Stimulated activated CD8-positive, alpha-beta memory T cell treated with anti-CD3 and anti-CD28 coated beads, Interleukin-12 subunit alpha, Interleukin-12 subunit beta, amount 100 ng/mL, for 24 hours (primary cell): ENCODE data around the gene EVC2.

Source experiments
- DNase-seq: peaks from one replicate; pipeline ENCODE4 v3.0.0-alpha.2; 2020; ENCODE audit errors: extremely low read depth

Gene EVC2

DNA sequence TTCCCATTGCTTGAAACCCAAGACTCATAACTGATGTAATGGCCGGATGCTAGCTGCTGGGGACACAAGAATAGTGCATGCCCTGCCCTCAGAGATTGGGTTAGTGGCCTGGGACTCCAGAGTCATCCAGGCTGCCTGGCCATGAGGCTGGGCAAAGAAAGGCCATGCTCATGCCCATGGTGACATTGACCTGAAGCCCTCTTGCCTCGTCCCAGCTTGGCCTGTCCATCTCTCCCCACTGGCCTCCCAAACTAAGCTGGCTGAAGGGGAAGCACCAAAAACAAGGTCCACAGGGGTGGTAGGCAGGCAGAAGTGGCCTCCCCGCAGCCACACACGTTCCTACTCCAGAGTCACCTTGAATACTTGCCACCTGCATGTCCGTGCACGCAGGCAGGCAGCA lies 141.8 kb downstream of the EVC2 start:
- no peak for DNase-seq

DNA sequence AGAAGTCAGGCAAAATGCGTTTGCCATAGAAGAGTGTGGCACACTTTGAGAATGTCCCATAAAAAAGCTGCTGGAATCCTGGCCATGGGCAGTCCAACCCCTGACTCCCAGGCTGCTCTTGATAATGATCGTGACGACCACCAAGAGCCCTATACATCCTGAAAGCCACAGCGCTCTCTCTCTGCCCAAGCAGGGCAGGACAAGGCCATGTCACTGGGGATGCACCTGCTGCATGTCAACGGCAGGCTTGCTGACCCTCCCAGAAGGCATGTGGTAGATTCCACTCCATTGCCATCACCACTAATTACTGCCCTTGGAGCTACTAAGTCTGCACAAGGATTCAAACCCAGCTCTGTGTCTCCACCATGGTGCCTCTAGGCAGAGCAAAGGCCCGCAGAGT lies 144.5 kb downstream of the EVC2 start:
- DNase-seq = no peak

DNA sequence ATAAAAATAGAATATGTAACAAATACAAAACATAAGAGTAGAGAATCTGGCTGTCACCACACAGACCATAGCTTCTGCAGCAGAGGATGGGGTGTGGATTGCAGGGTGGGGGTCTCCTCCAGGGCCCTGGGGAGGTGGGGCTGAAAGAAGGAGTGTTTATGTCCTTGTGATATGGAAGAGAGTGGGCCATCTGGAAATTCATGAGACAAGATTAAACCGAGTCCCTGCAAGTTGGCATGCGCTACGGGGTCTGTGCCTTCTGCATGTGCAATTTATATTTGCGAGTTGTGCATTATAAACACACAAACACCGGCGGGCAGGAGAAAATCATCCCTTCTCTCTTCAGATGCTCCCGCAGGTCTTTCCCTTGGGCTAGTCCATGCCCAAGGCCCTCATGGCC lies 145.9 kb downstream of the EVC2 start:
- DNase-seq = no peak

DNA sequence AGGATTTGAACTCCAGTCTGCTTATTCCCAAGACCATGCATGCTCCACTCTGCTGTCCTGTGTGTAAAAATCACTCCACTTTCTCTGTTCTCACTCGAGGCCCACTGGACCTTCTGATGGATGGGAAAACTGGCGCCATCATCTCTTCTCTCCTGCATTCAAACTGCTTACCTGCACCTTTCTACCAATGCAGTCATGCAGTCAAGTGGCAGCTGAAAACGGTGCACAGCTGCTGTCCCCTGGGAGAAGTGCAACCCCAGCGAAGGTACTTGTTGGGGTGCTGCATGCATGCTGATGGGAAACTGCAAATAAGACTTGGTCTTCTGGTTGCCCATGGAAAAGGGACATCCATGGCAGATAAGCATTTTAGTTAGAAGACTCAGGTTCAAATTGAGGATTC lies 147.1 kb downstream of the EVC2 start:
- no peak for DNase-seq

DNA sequence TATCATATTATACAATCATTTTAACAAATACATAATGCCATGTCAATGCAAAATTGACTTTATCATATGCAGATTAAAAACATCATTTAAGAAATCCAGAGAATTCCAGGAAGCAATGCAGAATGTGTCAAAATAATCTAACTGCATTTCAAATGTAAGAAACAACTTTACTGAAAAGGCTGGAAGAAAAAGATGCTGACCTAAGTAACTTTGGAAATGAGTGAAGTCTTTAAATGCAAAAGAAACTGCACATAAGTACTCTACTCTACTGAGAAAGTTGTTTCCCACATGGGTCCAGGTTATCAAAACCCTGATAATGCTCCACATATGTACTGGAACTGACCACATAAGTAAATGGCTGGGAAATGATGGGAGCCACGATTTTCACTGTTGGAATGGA lies 149.9 kb downstream of the EVC2 start:
- DNase-seq = no peak

DNA sequence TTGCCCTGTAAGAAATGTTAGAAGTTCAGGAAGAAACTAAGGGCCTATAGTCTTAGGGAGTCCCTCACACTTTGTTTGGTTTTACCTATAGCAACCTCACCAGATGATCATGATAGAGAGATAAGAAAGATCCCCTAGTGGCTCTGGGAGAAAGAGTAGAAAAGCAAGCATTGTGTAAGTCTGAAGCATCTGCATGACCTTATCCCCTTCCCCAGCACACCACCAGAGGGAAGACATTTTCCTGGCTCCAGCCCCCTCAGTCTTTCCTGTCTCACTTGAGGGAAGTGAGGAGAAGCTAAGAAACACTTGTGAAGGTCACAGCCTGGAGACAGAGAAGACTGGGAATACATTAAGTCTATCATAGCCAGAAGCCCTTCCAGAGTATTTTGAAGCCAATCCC lies 154.0 kb downstream of the EVC2 start:
- DNase-seq = no peak

DNA sequence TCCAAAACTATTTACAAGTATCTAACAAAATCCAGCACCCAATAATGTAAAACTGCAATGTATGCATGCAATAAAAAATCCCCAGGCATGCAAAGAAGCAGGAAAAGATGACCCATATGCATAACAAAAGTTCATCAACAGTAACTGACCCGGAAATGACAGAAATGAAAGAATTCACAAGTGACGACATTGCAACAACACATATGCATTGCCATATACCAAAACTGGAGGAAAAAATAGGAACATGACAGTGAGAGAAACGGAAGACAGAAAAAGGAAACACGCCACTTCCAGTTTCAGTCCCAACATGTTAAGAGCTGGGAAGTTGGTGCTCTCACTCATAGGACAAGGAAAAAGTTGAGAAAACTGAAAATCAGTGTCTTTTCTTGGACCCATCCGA lies 154.6 kb downstream of the EVC2 start:
- DNase-seq = no peak

DNA sequence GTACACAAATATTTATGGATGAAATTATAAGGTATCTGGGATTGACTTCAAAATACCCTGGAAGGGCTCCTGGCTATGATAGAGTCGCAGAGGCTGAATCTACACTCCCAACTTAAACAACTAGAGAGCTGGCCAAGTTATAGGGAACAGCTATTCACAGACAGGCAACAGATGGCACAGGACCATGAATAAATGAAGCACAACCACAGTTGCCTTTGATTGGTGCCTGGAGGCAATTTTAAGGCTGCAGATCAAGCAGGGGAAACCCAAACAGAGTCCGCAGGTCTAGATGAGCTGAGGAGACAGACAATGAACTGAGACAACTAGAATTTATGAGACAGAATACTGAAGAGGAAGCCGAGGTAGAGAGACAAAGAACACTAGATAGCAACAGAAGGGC lies 155.9 kb downstream of the EVC2 start:
- DNase-seq = no peak

DNA sequence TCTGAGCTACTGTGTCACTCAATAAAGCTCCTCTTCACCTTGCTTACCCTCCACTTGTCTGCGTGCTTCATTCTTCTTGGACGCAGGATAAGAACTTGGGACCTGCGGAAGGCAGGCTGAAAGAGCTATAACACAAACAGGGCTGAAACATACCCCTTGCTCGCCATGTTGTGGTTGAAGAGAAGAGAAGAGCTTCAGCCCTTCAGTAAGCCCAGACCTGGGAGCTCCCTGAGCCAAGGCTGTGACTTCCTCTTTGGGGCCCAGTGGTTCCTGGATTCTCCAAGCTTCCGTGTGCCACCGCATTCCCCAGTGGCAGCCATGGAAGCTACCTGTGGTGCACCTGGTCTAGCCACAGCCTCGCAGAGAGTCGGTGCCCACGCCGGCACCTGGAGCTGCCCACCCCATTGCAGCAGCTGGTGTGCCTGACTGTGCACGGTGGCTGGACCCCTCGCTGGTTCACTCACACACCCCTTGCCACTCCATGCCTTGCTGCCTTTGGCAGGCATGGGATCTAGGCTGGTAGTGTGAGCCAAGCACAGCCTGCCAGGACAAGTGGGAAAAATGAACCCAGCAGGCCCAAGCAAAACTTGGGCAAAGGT lies 160.6 kb downstream of the EVC2 start:
- no peak for DNase-seq

DNA sequence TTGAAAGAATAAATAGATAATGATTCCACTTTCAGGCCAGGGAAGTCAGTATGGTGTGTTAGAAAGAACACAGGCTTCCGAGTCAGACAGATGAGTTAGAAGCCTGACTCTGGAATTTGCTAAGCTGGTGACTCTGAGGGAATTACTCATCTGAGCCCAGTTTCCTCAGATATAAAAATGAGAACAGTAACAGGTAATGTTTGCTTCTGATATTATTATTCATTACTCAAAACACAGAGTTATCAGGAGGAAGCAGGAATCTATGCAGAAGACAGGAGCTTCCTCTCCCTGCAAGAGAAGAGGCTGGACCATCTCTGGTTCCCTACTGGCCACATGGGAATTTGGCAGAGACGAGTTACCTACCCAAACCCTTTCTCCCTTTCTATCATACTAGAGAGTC lies 163.1 kb downstream of the EVC2 start:
- DNase-seq = no peak

DNA sequence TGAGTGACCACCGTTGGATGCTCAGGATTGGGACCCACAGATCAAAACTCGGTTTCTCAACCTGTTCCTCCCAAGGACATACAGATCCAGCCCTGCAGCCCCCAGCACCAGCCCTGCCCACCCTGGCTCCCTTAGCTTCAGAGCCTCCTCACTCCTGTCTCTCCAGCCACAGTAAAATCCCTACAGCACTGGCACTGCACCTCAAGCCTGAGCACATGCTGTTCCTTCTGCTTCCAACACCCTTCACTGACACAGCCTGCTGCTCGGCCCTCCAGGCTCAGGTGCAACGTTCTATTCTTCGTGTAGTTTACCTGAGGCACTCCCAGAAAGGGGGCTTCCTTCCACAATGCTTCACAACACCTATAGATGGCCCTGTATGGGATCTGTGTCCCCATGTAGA lies 163.6 kb downstream of the EVC2 start:
- DNase-seq = no peak

DNA sequence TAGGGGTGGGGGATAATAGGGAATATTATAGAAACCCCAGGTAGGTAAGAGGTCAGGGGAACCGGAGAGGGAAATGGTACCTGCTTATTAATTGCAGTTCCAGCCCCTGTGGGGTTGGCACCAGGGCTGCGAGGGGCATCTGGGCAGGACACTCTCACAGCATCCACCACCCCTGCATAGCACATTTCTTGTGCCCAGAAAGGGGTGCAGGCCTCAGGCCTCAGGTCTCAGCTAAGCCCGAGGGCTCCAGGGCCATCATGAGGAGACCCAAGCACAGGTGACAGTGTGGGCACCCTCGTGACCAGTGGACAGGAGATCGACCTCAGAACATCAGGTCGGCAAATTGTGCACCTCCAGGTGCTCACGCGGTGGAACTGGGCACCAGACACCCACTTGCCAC lies 164.7 kb downstream of the EVC2 start:
- no peak for DNase-seq

DNA sequence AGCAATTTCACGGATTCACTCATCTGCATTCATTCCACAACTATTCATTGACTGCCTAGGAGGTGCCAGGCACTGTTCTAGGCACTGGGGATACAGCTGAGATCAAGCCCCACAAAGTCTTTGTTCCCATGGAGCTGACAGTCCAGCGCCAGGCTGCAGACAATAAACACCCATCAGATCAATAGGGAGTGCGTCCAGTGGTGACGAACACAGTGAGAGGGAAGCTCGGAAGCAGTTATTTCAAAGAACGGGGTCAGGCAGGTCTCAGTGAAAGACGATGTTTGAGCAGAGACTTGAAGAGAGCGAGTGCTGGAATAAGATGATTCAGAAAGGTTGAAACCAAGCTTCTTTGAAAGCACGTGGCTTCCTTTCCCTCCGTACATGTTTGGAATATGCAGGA lies 167.2 kb downstream of the EVC2 start:
- no peak for DNase-seq

DNA sequence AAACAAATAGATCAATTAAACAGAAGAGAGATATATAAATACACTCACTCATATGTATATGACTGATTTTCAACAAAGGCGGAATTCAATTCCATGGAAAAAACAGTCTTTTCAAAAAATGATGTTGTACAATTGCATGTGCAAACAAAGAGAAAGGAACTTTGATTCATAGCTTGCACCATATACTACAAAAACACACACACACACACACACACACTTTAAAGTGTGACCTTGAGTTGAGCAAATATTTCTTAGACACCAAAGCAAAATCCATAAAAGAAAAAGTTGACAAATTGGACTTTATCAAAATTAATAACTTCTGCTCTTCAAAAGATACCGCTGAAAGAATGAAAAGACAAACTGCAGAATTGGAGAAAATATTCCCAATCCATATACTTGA lies 168.8 kb downstream of the EVC2 start:
- no peak for DNase-seq

DNA sequence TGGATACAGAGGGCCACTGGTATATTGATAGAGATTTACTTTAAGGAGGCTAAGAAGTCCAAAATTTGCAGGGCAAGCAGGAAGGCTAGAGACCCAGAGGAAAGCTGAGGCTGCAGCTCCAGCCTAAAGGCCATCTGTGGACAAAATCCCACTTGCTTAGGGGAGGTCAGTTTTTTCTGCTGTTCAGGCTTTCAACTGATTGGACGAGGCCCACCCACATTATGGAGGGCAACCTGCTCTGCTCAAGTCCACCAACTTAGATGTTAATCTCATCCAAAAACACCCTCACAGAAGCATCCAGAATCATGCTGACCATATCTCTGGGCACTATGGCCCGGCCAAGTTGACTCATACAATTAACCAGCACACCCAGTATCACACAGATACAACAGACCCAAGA lies 176.3 kb downstream of the EVC2 start:
- no peak for DNase-seq

DNA sequence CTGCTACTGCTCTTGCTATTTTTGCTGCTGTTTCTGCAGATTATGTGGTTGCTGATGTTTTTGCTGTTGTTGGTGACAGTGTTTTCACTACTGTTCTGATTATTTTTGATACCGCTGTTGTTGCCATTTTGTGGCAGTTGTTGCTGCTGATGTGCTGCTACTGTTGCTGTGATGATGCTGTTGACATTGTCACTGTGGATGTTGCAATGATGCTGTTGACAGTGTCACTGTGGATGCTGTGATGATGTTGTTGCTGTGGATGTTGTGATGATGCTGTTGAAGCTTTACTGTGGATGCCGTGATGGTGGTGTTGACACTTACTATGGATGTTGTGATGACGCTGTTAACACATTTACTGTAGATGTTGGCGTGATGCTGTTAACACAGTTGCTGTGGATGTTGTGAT lies 180.3 kb downstream of the EVC2 start:
- no peak for DNase-seq

DNA sequence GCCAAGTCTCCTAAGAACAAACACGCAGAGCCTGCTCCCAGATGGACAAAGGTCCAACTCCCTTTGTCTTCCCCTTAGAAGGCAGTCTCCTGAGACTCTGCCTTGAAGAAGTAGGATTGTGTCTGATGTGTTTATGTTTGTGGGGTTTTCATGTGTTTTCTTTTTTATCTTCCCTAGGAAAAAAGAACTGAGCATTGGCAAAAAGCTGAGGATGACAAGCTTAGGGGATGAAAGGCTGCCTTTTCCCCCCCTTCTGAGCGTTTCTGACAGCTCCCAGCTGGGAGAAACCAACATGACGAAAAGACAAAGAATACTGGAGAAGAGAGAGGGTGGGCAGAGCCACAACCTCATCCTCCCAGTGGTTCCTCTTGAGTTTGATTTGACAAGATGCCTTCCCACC lies 181.1 kb downstream of the EVC2 start:
- no peak for DNase-seq

DNA sequence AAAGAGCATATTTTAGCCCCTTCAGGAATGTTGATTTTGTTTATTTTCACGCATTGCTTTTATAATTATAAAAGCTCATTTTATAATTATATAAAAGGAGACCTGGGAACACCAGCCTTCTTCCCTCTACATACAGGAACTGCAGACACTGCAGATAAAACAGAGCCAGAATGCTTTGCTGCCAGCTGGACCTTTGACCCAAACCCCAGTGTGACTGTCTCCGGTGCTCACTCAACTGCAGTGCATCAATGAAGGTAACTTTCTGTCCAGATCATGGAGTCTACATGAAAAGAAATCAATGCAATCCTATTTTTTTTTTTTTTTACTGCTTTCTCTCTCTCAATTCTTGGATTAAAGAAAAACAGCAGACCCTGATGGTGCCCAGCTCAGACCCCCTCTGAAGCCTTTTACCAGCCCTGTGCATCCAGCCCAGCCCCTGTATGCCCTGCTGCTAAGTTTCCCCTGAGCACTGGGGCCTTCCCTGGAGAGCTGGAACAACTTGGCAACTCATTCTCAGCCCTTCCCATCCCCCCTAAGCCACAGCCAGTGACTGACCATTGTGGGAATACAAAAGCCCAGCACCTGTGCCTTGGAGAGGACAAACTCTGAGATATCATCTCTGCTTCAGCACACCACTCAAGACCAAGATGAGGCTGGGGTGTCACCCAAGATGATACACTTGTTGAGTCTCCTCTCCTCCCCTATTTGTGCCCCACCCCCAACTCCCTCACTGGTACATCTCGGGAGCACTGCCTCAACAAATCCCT lies 182.1 kb downstream of the EVC2 start:
- no peak for DNase-seq

DNA sequence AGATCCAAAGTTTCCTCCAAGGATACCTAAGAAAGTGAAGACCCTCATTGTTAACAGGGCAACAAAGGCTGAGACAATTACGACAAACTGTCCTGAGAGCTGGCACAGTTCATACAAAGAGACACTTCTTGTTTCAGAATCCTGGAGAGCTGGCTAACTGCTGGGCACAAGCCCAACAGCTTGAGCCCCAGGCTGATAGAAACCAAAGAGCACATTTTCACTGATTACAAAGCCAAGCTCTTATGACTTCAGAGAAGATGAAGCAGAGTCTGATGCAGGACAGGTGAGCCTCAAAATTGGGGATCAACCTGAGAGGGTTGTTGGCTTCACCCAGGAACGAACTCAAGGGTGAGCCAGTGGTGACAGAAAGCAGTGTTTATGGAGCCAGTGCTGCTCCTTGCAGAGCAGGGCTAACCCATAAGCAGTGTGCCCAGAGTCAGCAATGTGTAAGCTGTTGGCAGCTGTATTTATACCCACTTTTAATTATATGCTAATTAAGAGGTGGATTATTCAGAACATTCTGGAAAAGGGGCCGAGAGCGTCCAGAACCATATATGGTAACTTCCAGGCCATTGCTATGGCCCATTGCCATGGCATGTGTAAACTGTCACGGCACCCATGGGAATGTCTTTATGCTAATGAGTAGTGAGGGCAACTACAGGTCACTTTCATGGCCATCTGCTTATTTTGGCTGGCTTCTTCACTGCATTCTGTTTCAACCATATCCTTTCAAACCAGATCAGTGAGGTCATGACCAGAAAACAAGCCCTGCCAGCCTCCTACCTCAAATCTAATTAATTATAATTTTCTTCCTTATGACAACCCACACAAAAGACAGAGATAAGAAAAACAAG lies 183.7 kb downstream of the EVC2 start:
- no peak for DNase-seq

DNA sequence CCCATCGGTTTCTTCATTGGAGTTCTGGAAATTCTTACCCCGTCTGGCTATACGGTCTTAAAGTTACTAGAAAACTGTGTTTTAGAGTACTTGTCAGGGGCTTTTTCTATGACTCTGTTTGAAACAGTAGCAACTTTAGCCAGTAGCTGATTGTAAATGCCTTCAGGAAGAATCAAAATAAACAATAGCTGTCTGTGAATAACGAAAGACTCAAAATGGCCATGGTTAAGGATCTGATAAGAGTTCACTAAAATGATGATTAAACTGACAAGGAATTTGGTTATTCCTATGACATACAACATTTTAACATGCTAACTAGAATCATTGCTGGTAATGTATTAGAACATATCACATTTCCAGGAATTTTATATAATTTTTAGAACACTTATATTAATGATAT lies 191.0 kb downstream of the EVC2 start:
- DNase-seq = no peak

DNA sequence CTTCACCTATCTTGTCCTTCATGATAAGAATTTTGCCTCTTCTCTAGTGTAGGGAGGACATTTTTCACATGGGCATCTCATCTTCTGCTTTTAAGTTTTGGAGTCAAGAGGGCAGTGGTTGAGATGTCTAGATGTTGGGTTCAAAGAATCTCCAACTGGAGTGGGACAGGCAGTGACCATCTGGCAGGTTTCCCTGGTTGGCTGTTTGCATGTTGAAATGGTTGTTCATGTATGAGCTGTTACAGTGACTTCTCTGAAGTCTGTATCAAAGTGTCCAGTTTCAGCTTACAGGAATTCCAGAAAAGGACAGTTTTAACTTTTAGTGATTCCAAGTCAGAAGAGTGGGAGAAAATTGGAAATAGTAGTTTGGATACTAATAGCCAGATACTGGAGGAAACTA lies 192.7 kb downstream of the EVC2 start:
- no peak for DNase-seq
